Measurements from ENCODE around the gene IPO4. TPM values are rescaled to one million over a fixed set of nuclear protein-coding genes. Genes with fewer than 3 reads are reported as not detected.
A peak's percentile ranks its signal among the peaks of the same experiment; 100 is the strongest.

IPO4 gene
- total and polyA plus RNA-seq, 9 of the 15 experiments (the other 6 are each of a cell fraction or from before 2014, with no cell fraction given), result 7.3 to 122 (median 31.8) TPM

DNA sequence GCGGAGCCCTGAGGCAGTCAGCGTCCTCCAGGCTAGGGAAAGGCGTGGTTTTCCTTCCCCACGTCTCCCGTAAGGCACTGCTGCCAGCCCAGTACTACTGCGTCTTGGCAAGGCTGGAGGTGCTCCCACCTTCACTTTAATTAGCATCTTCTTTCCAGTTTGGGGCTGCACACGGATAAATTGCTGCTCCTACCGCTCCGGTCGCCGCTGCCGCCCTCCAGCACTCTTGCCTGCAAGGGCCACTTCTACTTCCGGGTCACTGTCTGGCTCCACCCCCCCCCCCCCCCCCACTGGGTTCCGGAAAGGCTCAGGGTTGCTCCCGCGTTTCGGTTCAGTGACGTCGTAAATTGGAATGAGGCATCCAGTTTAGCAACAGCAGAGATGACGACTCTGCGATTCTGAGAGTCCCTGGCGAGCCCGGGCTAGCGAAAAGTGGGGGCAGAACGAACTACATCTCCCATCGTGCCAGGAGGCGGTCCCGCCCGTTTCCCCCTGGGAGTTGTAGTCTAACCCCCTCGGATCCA, 43.6 kb upstream of the IPO4 start, which contains the start of gene NEDD8 (continued):
- TF ChIP-seq, protein P1, sequence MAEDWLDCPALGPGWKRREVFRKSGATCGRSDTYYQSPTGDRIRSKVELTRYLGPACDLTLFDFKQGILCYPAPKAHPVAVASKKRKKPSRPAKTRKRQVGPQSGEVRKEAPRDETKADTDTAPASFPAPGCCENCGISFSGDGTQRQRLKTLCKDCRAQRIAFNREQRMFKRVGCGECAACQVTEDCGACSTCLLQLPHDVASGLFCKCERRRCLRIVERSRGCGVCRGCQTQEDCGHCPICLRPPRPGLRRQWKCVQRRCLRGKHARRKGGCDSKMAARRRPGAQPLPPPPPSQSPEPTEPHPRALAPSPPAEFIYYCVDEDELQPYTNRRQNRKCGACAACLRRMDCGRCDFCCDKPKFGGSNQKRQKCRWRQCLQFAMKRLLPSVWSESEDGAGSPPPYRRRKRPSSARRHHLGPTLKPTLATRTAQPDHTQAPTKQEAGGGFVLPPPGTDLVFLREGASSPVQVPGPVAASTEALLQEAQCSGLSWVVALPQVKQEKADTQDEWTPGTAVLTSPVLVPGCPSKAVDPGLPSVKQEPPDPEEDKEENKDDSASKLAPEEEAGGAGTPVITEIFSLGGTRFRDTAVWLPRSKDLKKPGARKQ (CRISPR knock-in tag; IDR thresholded peaks at IDR 0.05), result no peak
- TF ChIP-seq HEY1 (CRISPR knock-in tag; IDR thresholded peaks at IDR 0.05; ENCODE audit: borderline replicate concordance) (no peak), ZNF224 (CRISPR knock-in tag; IDR thresholded peaks at IDR 0.05) (no peak), ZNF23 (CRISPR knock-in tag; IDR thresholded peaks at IDR 0.05) (no peak), PCBP1 (IDR thresholded peaks at IDR 0.05; ENCODE audit: low read depth, low read length, poor library complexity, severe bottlenecking) (peak; percentile 43), KDM4B (IDR thresholded peaks at IDR 0.05; ENCODE audit: borderline replicate concordance in 2 of 2, low read depth in 1 of 2) (0 out of 4 replicates have a peak, but pooled peaks of 1 of the 2 experiments have one; percentile 36), JUND (IDR thresholded peaks at IDR 0.05; ENCODE audit: borderline replicate concordance, low read depth, low read length) (no peak), JUND (tag; IDR thresholded peaks at IDR 0.05; ENCODE audit: borderline replicate concordance, low read depth, low read length) (no peak)
- TF ChIP-seq, protein P2, sequence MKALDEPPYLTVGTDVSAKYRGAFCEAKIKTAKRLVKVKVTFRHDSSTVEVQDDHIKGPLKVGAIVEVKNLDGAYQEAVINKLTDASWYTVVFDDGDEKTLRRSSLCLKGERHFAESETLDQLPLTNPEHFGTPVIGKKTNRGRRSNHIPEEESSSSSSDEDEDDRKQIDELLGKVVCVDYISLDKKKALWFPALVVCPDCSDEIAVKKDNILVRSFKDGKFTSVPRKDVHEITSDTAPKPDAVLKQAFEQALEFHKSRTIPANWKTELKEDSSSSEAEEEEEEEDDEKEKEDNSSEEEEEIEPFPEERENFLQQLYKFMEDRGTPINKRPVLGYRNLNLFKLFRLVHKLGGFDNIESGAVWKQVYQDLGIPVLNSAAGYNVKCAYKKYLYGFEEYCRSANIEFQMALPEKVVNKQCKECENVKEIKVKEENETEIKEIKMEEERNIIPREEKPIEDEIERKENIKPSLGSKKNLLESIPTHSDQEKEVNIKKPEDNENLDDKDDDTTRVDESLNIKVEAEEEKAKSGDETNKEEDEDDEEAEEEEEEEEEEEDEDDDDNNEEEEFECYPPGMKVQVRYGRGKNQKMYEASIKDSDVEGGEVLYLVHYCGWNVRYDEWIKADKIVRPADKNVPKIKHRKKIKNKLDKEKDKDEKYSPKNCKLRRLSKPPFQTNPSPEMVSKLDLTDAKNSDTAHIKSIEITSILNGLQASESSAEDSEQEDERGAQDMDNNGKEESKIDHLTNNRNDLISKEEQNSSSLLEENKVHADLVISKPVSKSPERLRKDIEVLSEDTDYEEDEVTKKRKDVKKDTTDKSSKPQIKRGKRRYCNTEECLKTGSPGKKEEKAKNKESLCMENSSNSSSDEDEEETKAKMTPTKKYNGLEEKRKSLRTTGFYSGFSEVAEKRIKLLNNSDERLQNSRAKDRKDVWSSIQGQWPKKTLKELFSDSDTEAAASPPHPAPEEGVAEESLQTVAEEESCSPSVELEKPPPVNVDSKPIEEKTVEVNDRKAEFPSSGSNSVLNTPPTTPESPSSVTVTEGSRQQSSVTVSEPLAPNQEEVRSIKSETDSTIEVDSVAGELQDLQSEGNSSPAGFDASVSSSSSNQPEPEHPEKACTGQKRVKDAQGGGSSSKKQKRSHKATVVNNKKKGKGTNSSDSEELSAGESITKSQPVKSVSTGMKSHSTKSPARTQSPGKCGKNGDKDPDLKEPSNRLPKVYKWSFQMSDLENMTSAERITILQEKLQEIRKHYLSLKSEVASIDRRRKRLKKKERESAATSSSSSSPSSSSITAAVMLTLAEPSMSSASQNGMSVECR (CRISPR knock-in tag; IDR thresholded peaks at IDR 0.05), result peak; percentile 76; the same call in 1 of the 2 replicates
- TF ChIP-seq, protein P3, sequence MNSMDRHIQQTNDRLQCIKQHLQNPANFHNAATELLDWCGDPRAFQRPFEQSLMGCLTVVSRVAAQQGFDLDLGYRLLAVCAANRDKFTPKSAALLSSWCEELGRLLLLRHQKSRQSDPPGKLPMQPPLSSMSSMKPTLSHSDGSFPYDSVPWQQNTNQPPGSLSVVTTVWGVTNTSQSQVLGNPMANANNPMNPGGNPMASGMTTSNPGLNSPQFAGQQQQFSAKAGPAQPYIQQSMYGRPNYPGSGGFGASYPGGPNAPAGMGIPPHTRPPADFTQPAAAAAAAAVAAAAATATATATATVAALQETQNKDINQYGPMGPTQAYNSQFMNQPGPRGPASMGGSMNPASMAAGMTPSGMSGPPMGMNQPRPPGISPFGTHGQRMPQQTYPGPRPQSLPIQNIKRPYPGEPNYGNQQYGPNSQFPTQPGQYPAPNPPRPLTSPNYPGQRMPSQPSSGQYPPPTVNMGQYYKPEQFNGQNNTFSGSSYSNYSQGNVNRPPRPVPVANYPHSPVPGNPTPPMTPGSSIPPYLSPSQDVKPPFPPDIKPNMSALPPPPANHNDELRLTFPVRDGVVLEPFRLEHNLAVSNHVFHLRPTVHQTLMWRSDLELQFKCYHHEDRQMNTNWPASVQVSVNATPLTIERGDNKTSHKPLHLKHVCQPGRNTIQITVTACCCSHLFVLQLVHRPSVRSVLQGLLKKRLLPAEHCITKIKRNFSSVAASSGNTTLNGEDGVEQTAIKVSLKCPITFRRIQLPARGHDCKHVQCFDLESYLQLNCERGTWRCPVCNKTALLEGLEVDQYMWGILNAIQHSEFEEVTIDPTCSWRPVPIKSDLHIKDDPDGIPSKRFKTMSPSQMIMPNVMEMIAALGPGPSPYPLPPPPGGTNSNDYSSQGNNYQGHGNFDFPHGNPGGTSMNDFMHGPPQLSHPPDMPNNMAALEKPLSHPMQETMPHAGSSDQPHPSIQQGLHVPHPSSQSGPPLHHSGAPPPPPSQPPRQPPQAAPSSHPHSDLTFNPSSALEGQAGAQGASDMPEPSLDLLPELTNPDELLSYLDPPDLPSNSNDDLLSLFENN (IDR thresholded peaks at IDR 0.05; ENCODE audit: low read depth in 2 of 2, low read length in 2 of 2), result no peak
- TF ChIP-seq, protein P4, sequence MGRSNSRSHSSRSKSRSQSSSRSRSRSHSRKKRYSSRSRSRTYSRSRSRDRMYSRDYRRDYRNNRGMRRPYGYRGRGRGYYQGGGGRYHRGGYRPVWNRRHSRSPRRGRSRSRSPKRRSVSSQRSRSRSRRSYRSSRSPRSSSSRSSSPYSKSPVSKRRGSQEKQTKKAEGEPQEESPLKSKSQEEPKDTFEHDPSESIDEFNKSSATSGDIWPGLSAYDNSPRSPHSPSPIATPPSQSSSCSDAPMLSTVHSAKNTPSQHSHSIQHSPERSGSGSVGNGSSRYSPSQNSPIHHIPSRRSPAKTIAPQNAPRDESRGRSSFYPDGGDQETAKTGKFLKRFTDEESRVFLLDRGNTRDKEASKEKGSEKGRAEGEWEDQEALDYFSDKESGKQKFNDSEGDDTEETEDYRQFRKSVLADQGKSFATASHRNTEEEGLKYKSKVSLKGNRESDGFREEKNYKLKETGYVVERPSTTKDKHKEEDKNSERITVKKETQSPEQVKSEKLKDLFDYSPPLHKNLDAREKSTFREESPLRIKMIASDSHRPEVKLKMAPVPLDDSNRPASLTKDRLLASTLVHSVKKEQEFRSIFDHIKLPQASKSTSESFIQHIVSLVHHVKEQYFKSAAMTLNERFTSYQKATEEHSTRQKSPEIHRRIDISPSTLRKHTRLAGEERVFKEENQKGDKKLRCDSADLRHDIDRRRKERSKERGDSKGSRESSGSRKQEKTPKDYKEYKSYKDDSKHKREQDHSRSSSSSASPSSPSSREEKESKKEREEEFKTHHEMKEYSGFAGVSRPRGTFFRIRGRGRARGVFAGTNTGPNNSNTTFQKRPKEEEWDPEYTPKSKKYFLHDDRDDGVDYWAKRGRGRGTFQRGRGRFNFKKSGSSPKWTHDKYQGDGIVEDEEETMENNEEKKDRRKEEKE (IDR thresholded peaks at IDR 0.05; ENCODE audit: borderline replicate concordance in 1 of 2, control insufficient read depth in 1 of 2, low read depth in 2 of 2, low read length in 1 of 2), result no peak
